ENCODE data around the gene ALG12.

Gene ALG12

GRCh38 chr22:49930596-49931412, 12.6 kb upstream of the ALG12 start:
- no peak for DNase-seq (ENCODE audit: low read depth, low spot score)

DNA sequence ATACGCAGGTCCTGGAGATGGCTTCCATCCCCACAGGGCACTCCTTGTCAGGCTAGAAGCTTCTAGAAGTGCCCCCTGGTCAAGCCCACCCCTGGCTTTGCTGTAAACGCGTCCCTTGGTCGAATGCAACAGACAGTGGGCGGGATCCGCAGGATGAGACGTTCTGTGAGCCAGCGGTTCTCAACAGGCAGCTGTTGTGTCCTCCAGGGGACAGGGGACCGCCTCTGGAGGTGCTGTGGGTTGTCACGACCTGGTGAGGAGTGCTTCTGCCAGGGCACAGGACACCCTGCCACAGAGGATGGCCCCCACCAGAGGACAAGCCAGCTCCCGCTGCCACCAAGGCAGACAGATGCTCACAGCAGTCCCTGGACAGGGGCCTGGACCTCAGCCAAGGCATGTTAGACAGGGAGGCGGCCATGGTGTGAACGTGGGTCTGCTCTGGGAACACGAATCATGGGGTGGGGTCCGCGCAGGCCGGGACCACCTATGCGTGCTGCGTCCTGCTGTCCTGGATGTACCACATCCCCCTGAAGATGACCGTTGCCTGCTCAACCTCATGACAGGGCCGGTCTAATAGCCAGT, 11.8 kb upstream of the ALG12 start:
- no peak for DNase-seq (ENCODE audit: low read depth, low spot score)

DNA sequence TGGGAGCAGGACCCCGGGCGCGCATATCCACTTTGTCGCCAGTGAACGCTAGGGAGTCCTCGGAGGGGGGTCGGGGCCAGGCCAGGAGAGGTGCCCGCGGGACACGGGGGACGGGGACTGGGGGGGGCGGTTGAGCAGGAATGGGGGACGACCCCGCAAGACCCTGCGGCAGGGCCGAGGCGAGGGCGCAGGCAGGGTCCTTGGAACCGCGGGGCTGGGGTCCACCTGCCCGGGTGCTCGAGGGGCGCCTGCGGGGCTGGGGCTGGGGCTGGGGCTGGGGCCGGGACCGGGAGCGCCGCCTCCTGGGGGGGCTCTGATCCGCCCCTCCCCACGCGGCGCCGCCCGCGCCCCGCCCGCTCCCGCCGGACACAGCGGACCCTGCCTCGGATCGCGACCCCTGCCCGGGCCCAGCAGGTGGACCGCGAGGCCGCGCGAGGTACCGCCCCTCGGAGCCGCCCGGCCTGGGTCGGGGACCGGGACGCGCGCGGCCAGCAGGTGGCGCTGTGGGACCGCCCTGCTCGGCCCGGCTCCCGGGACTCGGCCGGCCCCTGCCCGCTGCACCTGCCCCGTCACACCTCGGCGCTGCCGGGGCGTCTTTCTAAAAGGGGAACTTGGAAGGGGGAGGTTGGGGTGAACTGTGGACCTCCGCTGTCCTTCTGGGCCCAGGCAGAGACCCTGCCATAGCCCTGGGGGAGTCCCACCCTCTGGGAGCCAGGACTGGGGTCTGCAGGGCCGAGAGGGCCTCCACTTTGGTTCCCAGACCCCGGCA, 11.2 kb upstream of the ALG12 start:
- DNase-seq (ENCODE audit: low read depth, low spot score) = no peak

- no peak for DNase-seq (ENCODE audit: low read depth, low spot score)
These were observed 10.4 kb upstream of the ALG12 start for GRCh38 chr22:49928555-49929210.

- DNase-seq (ENCODE audit: low read depth, low spot score) = no peak
These were observed 9.9 kb upstream of the ALG12 start for GRCh38 chr22:49928185-49928495.

GRCh38 chr22:49927483-49928184, 9.4 kb upstream of the ALG12 start:
- no peak for DNase-seq (ENCODE audit: low read depth, low spot score)

GRCh38 chr22:49926916-49927315, 8.7 kb upstream of the ALG12 start:
- DNase-seq (ENCODE audit: low read depth, low spot score) = no peak

GRCh38 chr22:49925525-49926128, 7.4 kb upstream of the ALG12 start:
- DNase-seq (ENCODE audit: low read depth, low spot score) = no peak

GRCh38 chr22:49924113-49924833, 6.0 kb upstream of the ALG12 start:
- DNase-seq (ENCODE audit: low read depth, low spot score) = no peak

DNA sequence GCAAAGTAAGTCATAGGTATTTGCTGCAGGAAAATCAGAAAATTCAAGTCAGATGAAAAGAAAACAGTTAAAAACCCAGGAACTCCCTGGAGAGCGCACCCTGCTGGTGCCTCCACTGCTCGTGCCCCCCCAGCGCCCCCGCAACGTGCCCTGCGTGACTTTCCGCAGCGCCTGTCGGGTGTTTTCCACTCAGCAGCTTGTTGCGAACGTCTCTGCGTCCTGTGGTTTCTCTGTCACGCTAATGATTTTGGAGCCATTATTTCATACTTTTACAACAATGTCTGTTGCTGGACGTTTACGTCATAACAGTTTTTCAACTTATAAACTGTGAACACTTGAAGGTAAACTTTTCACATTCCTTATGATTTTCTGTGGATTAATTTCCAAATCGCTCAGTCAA, 5.2 kb upstream of the ALG12 start:
- no peak for DNase-seq (ENCODE audit: low read depth, low spot score)

- no peak for DNase-seq (ENCODE audit: low read depth, low spot score)
These were observed 4.7 kb upstream of the ALG12 start for GRCh38 chr22:49922926-49923325.

- no peak for DNase-seq (ENCODE audit: low read depth, low spot score)
These were observed 4.2 kb upstream of the ALG12 start for GRCh38 chr22:49922484-49922883.

DNA sequence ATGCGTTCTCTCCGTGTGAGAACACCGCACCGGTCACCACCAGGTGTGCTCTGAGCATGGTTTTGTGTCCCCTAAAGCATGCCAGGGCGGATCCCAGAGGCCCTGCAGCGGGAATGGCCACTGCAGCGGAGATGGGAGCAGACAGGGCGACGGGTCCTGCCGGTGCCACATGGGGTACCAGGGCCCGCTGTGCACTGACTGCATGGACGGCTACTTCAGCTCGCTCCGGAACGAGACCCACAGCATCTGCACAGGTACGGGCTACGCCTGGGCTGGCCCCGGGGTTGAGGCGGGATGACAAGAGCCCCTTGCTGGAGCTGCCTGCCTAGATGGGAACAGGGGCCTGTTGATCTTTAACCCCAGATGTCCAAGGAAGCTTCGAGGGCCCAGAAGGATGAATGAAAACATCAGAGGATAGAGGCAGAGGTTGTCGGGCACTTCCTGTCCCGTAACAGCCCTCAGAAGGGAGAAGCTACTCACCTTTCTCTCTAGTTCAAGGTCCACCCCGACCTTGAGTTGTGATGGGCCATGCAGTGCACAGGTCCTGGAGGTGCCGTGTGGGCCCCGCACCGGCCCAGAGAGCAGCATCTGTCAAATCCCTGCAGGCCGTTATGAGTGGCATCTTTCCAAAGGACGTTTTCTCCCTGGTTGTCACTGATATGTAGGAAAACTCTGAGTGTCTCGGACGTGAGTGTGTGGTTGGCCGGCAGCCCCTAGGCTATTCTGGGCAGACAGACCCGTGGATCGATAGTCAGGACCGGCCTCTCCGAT, 3.5 kb upstream of the ALG12 start:
- no peak for DNase-seq (ENCODE audit: low read depth, low spot score)

DNA sequence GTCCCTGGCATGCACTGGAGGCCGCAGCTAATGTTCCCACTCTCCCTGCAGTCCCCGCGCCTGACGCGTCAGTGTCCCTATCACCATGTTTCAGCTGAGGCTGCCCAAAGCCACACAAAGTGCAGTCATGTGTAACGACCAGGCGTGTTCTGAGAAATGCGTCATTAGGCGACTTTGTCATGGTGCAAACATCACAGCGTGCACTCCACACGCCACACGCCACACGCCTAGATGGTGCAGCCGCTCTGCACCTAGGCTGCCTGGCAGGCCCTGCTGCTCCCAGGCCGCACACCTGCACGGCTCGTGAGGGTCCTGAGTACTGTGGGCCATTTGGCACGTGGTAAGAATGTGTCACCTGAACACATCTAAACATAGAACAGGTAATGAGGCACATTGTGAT, 2.6 kb upstream of the ALG12 start:
- DNase-seq (ENCODE audit: low read depth, low spot score) = no peak

- DNase-seq (ENCODE audit: low read depth, low spot score) = no peak
These were observed 958 bp upstream of the ALG12 start for GRCh38 chr22:49918911-49919881.

GRCh38 chr22:49916831-49917230, 1.4 kb downstream of the ALG12 start:
- DNase-seq (ENCODE audit: low read depth, low spot score) = no peak

GRCh38 chr22:49915610-49916009, 2.6 kb downstream of the ALG12 start:
- no peak for DNase-seq (ENCODE audit: low read depth, low spot score)

- DNase-seq (ENCODE audit: low read depth, low spot score) = no peak
These were observed 4.0 kb downstream of the ALG12 start for GRCh38 chr22:49914256-49914655.

DNA sequence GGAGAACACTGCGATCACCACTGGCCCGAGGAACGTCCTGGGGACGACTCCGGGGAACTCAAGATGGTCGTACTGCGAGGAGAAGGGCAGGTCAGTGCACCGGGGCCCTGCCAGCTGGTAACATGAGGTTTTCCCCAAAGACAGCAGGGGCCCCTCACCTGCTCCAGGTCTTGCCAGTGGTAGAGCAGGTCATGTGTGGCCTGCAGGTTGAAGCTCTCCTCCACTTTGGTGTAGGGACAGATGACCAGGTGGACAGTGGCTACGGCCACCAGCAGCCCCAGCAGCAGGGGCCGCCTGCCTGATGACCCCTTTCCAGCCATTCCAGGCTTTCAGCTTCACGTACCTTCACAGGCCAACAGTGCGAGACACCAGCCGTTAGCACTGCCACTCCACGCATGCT, 4.8 kb downstream of the ALG12 start:
- no peak for DNase-seq (ENCODE audit: low read depth, low spot score)

Measured in smooth muscle cell of the brain vasculature (primary cell).